GM20000 (cell line): ENCODE results near the gene ZNF764.
"Not testable (repeated sequence)": the region's sequence is repeated elsewhere in the genome, so short reads cannot be mapped to it uniquely, and the experiment has no call there.

Experiments used
- DNase-seq: peaks from one replicate; pipeline ENCODE4 v3.0.0; 2012; ENCODE audit warnings: low spot score
- CTCF ChIP-seq: IDR thresholded peaks from 2 replicates; pipeline ENCODE4 v1.5.1; 2012; ENCODE audit warnings: mild to moderate bottlenecking, control low read depth; ENCODE audit errors: extremely low read depth, missing control alignments

The ZNF764 gene

GRCh38 chr16:30541502-30542329, 16.5 kb downstream of the ZNF764 start:
- no peak for TF ChIP-seq CTCF
- no peak for DNase-seq

DNA sequence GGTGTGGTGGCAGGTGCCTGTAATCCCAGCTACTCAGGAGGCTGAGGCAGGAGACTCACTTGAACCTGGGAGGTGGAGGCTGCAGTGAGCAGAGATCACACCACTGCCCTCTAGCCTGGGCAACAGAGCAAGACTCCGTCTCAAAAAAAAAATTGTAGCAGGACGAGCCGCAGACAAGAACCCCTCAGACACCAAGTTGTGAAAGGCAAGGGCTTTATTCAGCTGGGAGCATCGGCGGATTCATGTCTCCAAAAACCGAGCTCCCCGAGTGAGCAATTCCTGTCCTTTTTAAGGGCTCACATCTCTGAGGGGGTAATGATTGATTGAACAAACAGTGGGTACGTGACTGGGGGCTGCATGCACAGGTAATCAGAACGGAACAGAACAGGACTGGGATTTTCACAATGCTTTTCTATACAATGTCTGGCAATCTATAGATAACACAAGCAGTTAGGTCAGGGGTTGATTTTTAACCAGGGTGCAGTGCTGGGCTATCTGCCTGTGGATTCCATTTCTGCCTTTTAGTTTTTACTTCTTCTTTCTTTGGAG, 17.2 kb downstream of the ZNF764 start:
- DNase-seq = not testable (repeated sequence)

GRCh38 chr16:30539986-30540526, 18.1 kb downstream of the ZNF764 start:
- not testable (repeated sequence) for DNase-seq

DNA sequence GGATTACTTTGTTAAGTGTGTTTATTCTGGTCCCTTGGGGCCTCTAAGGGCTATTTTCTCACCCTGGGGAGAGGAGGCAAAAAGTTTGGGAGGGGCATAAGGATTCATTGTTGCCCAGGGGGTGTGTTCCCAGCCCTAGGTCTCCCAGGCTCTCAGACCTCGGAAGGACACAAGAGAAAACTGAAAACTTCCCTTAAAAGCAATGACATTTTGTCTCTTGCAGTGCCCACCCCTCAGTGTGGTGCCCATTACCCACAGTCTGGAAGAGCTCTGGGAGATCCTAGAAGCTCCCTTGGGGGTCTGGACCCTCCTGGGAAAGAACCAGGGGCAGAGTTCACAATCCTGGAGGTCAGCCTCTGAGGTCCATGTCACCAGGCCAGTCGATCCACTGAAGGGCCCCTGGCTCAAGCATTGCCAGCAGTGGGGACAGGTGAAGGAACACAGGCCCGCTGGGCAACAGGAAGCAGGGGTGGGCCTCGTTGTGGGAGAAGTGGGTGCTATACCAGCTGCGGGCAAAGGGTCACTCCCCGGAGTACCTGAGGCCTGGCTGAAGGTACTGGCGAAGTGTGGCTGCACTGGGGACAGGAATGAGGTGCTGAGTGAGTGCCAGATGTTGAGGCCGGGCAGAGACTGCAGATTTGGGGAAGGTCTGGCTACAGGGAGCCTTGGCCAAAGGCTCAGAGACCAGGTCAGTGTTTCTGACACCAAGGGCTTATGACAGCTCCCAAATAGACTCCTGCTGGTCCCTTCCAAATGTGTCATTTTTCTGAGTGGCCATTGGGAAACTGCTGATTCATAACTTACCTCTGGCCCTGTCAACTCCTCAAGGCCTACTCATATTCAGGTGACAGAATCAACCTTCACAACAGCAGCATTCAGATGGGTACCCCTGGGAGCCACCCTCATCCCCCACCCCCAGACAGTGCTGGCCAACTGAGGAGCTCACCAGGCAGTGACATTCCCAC, 18.9 kb downstream of the ZNF764 start:
- DNase-seq = no peak
- TF ChIP-seq CTCF = no peak

DNA sequence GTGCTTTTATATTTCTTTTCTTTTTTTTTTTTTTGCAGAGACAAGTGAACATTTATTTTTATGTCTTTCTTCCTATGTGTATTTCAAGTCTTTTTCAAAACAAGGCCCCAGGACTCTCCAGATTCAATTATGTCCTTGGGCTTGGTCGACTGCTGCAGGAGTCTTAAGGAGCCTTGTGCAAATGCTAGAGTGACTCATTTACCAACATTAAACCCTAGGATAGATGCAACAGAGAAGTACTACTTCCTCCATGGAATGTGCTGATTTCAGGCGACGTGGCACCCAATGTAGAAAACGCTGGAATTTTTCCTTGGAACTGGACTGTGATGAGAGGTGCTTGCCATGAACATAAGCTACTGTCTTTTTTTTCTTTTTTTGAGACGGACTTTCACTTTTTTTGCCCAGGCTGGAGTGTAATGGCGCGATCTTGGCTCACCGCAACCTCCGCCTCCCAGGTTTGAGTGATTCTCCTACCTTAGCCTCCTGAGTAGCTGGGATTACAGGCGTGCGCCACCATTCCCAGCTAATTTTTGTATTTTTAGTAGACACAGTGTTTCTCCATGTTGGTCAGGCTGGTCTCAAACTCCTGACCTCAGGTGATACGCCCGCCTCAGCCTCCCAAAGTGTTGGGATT, 21.7 kb downstream of the ZNF764 start:
- not testable (repeated sequence) for DNase-seq

GRCh38 chr16:30535777-30536190, 22.4 kb downstream of the ZNF764 start:
- peak; percentile 86 for DNase-seq
- TF ChIP-seq CTCF = peak; percentile 65

GRCh38 chr16:30535106-30535776, 22.9 kb downstream of the ZNF764 start:
- no peak for DNase-seq
- TF ChIP-seq CTCF = no peak

DNA sequence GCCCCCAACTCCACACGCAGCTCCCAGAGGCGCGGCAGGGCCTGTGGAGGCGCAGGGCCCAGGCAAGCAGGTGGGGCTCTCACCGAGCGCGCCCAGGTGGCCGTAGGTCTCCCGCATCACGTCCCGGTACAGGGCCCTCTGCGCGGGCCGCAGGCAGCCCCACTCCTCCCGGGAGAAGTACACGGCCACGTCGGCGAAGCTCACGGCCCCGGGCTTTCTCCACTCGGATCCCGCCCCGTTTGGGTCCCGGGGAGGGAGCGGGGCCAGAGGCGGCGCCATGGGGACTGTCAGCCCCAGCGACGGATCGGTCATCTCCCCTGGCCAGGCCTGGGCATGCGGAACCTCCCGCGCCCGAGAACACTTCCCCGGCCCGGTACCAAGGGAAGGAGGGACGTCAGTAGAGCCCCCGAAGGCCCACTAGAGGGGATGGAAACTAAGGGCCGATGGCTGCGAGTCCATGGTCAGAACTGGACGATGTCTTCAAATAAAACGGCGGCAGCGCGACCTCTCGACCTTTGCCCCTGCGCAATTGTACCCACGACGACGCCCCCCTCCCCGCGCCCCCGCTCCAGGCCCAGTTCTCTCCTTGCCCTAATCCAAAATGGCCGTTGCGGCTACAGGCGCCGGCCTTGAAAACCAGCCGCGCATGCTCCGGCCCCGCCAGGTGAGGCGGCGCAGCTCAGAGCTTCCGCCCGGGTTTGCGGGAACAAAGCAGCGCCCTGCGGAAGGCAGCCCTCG, 23.6 kb downstream of the ZNF764 start, which contains the start of gene ZNF747:
ZNF747 (minus strand) TSS at position 491 of the 738 bp plus-strand sequence; CDS start at position 312, 179 bp downstream.
- DNase-seq = peak; percentile 94
- TF ChIP-seq CTCF = no peak
